ENCODE results near the gene STK39. TPM values are rescaled to one million over a fixed set of nuclear protein-coding genes. Genes with fewer than 3 reads are reported as not detected.

Gene STK39
- total RNA-seq, 1 donor from 2014 or later: 63.7 TPM

- DNase-seq (ENCODE audit: low spot score): no peak
Observed at GRCh38 chr2:168210216-168210894, 37.0 kb downstream of the STK39 start.

DNA sequence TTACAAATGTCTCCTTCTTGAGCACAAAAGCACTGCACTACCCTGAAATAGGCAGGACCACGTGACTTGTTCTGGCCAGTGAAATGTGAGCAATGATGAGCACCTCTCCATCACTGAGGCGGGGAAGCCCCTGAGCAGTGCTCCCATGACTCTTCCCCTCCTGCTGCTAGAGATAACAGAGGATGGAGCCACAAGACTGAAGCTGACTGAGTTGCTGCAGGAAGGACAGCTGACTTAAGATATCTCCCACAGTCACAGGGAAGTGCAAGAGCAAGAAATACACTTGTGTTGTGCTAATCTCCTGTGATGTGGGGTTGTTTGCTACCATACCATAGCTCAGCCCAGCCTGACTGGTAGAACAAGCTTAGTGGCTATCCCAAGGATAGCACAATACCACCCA, 38.7 kb downstream of the STK39 start:
- DNase-seq (ENCODE audit: low spot score): peak; percentile 53

GRCh38 chr2:168207851-168208250, 39.5 kb downstream of the STK39 start:
- DNase-seq (ENCODE audit: low spot score): no peak

GRCh38 chr2:168203762-168204693, 43.4 kb downstream of the STK39 start:
- DNase-seq (ENCODE audit: low spot score): no peak

- no peak for DNase-seq (ENCODE audit: low spot score)
Observed at GRCh38 chr2:168201584-168202116, 45.7 kb downstream of the STK39 start.

DNA sequence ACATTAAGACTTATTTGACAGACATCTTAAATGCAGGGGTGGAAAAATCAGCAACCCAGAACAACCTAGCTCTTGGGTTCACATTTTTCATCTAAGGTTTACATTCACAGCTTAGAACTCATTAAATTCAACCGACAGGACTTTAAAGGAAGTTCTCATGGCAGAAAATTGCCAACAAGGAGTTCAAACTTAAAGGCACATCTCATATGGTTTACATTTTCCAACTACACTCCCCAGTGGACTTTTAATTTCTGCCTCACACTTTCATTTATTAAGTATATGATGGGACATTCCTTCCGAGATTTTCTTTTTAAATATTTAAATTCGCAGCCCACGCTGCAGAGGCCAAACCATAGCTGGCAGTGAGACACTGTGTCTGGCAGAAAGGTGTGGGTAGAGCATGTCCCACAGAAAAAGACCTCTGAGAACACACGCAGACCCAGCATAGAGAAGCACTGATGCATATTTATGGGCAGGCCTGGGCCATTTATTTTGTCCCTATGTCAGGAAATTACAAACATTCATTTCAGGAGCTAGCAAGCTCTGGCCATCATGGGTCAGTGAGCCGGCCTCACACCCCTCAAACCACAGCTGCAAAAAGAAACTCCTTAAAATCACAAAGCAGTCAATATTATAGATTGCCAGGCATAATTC, 46.3 kb downstream of the STK39 start:
- no peak for DNase-seq (ENCODE audit: low spot score)

GRCh38 chr2:168198476-168199207, 48.8 kb downstream of the STK39 start:
- no peak for DNase-seq (ENCODE audit: low spot score)

- no peak for DNase-seq (ENCODE audit: low spot score)
Observed at GRCh38 chr2:168196764-168197180, 50.6 kb downstream of the STK39 start.

DNA sequence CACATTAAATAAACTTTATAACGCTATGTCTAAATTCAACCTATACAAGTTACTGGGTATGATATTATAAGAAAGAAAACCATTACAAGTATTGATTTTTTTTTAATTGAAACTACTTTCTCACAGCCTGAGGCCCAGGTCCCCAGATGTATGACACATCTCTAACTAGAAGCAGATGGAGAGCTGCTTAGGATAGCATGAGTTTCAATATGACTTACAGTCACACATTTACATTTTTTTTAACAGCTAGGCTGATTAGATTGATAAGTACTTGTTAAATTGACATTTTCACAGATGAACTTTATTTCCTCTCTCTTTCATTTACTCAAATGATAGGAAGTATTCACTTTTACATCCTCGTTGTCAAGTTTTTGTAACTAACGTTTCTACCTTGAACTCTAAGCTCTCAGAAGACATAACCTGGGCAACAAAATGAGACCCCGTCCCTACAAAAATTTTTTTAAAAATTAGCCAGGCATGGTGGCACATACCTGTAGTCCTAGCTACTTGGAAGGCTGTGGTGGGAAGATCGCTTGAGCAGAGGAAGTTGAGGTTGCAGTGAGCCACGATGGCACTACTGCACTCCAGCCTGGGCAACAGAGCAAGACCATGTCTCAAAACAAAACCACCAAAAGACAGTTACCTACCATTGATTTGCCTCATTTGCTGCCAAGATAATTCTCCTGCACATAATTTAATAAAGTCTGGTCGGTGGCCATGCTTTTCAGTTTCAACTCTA, 52.4 kb downstream of the STK39 start:
- no peak for DNase-seq (ENCODE audit: low spot score)

DNA sequence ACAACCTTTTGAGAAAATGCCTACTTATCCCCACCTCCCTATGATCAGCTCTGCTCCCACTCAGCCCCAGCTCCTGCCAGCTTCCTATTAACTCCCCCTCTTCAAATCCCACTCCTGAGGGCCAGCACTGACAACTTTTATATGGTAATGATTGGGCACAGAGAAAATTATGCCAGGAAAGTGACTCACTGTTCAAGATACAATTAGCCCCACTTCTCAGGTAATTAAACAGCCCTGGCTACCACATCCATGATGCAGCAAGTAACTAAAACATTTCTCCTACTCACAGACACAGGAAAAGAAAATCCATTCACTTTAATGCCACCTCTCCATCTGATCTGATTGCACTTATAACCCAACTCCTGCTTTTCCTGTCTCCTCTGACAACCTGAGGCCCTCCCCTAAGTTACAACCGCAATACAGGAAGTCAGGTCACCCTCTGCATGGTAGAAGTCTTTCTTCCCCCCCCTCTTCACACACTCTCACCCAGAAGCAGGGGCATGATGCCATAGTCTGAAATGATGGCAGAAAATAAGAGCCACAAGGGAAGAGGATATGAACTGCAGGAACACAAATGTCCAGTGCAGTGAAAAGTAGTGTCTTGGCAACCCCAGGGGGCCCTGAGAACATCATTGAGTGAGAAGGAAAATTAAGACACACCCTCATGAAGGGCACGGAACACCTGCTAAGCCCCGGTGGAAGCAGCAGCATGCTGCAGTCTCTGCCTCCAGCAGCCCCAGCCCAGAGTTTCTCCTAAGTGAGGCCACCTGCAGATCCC, 54.4 kb downstream of the STK39 start:
- peak; percentile 58 for DNase-seq (ENCODE audit: low spot score)

GRCh38 chr2:168191955-168192785, 55.2 kb downstream of the STK39 start:
- no peak for DNase-seq (ENCODE audit: low spot score)

GRCh38 chr2:168190590-168191336, 56.6 kb downstream of the STK39 start:
- DNase-seq (ENCODE audit: low spot score): no peak

GRCh38 chr2:168189835-168190569, 57.4 kb downstream of the STK39 start:
- DNase-seq (ENCODE audit: low spot score): no peak

GRCh38 chr2:168188002-168188401, 59.4 kb downstream of the STK39 start:
- DNase-seq (ENCODE audit: low spot score): no peak

GRCh38 chr2:168186452-168186851, 60.9 kb downstream of the STK39 start:
- no peak for DNase-seq (ENCODE audit: low spot score)

- DNase-seq (ENCODE audit: low spot score): no peak
Observed at GRCh38 chr2:168185583-168186274, 61.7 kb downstream of the STK39 start.

Data from ureter (tissue), 1 donor.